Stimulated activated CD8-positive, alpha-beta memory T cell treated with anti-CD3 and anti-CD28 coated beads, Interleukin-4, amount 100 ng/mL, for 1 hour (primary cell): Measurements from ENCODE around the gene SLC39A13.

Experiments
- DNase-seq, 2 donors: peaks; one replicate each; pipeline ENCODE4 v3.0.0-alpha.2; 2020; ENCODE audit warnings: low read depth in 2 of 2, low spot score in 1 of 2

The SLC39A13 gene

DNA sequence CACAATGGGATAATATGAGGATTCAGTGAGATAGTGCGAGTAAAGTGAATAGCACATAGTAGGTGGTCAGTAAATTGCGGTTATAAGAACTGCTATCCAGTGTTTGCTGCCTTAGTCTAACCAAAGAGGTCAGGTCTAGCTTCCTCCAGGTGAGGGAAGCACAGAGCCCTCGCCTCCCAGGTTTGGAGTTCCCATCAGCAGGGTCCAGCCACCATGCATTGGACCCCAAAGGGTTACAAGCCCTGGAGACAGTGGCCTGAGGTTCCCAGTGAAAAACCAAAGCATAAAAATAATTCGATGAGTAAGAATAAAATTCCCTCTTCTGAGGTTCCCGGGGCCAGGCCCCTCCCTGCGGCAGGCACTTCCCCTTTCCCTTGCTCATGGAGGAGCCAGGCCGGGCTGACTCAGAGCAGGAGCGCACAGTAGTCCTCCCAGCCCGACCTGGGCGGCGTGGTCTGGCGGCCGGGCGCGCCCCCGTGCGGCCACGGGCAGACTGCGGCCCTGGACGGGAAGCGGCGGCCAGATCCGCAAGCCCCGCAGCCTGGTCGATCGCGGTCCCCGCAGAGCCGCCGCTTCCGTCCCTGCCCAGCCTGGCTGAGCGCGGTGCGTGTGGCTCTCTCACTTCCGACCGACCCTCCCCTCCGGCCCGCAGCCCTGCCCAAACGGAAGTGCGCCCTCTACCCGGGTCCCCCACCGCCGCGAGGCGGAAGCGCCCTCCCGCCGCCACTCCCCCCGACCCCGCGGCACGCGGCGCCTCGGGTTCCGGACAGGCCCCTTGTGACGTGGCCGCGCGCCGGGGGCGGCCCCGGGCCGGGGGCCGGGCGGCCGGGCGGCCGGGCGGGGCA lies at the start of gene SLC39A13:
TSS of gene SLC39A13 (plus strand) at position 845 of the 845 bp plus-strand sequence. CDS start 1,505 bp downstream, outside the sequence.
- DNase-seq = peak; percentile 81 to 88

- DNase-seq = no peak
Measured at GRCh38 chr11:47358731-47359051, 49.7 kb upstream of the SLC39A13 start.

DNA sequence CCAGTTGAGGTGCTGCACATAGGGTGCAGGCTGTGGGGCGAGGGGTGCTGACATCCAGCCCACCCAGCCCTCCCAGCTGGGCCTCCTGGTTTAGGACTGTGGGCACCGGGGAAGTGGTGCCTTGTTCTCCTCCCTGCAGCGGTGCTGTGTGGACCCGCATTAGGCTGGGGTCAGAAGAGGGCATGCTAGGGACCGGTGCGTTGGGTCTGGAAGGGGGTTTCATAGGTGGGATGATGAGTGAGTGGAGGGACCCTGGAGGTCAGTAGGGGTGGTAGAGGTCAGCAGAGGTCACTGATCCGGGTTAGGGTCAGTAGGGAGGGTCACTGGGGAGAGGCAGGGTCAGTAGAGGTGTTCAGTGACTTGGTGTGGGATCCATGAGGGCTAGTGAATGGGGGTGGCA lies 49.2 kb upstream of the SLC39A13 start:
- no peak for DNase-seq

DNA sequence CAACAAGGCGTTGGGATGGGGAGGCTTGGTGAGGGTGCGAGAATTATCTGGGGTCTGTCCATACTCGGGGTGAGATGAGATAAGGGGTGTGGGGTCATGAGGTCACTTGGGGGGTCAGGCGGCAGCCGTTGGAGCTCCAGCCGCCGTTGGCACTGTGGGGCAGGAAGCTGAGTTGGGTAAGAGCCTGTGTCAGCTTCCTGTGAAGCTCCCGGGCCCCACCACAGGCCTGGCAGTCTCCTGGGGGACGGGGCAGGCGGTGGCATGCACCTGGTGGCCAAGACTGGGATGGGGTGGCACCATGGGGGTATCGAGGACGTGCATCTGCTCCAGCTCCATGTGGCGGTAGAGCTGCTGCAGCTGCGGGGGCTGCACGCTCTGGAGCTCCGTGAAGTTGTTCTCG lies 48.8 kb upstream of the SLC39A13 start:
- no peak for DNase-seq

- no peak for DNase-seq
Measured at GRCh38 chr11:47360341-47360740, 48.0 kb upstream of the SLC39A13 start.

GRCh38 chr11:47361419-47361818 lies 47.0 kb upstream of the SLC39A13 start:
- no peak for DNase-seq

DNA sequence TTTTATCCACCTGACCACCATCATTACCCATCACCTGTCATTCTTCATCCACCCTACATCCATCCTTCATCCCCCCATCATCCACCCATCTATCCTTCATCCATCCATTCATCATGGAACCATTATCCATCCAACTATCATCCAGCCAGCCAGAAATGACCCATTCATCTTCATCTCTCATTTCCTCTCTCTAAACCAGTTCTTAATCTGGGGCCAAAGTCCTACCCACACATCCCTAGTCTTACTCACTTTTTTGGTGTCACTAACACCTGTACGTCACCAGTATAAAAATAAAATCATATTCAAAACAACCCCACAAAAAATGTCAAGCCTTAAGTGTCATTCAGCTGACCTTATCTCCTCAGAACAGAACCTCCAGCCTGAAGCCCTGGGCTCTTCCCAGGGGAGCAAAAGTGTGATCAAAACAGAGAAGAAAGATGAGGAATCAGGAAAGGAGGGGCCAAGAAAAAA lies 42.3 kb upstream of the SLC39A13 start:
- no peak for DNase-seq

GRCh38 chr11:47369676-47370075 lies 38.7 kb upstream of the SLC39A13 start:
- DNase-seq = no peak

DNA sequence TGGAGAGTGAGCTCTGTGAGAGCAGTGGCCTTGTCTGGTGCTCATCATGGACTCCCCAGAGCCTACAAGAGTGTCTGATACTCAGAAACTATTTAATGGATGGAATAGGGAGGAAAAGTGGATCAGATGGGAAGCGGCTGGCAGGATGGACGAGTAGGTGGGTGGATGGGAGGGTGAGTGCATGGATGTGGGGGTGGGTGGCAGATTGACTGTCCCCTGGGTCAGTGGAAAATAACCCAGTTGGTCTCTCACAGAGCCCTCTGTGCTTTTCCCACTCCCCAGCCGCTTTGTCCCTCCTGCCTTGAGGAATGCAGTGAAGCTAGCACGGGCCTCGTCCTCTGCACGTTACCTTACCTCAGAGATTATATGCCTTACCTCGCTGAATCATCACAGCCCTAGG lies 36.0 kb upstream of the SLC39A13 start:
- DNase-seq = no peak

- peak; percentile 77 to 80 for DNase-seq
Measured at GRCh38 chr11:47373876-47374719, 34.3 kb upstream of the SLC39A13 start.

- DNase-seq = no peak
Measured at GRCh38 chr11:47374720-47375019, 33.7 kb upstream of the SLC39A13 start.

GRCh38 chr11:47375020-47375419 lies 33.4 kb upstream of the SLC39A13 start:
- no peak for DNase-seq

GRCh38 chr11:47375546-47376085 lies 32.8 kb upstream of the SLC39A13 start:
- DNase-seq = no peak

GRCh38 chr11:47376107-47376524 lies 32.3 kb upstream of the SLC39A13 start:
- no peak for DNase-seq

GRCh38 chr11:47376525-47377371 lies 31.6 kb upstream of the SLC39A13 start:
- DNase-seq = no peak

DNA sequence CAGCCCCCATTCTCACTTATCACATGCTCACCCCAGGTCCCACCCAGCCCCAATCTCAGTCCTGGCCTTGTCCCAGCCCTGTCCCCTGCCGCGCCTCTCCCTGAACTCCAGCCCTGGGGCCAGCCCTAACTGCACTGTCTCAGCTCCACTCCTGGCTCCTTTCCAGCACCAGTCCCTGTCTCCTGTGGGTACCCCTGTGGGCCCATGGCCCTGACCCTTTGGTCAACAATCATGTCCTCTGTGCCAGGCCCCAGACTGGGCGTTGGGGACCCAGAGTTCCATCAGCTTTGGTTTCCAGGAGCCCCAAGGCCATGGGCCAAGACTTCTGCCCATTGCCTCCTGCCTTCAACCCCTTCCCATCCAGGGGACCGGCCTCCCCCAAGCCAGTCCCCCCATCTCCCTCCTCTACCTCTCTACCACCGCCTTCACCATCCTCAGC lies 30.8 kb upstream of the SLC39A13 start:
- no peak for DNase-seq

- no peak for DNase-seq
Measured at GRCh38 chr11:47378010-47378835, 30.2 kb upstream of the SLC39A13 start, which contains the start of gene SPI1. Gene SPI1 (minus strand): TSS chr11:47378547. CDS start chr11:47378353, 194 bp downstream.

DNA sequence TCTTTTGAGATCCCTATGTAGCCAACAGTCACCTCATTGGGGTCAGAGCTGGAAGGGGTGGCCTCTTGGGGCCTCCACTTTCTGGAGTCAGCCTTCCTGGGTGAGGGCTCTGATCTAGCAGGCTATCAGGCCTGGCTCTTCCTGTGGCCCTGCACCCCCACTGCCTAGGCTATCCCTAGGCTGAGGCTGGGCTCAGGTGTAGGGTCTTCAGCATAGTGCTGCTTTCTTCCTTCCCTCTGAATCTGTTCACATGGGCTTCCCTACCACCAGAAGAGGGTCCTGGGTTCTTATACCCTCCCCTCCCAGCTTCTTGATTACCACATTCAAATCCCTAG lies 29.6 kb upstream of the SLC39A13 start:
- no peak for DNase-seq

DNA sequence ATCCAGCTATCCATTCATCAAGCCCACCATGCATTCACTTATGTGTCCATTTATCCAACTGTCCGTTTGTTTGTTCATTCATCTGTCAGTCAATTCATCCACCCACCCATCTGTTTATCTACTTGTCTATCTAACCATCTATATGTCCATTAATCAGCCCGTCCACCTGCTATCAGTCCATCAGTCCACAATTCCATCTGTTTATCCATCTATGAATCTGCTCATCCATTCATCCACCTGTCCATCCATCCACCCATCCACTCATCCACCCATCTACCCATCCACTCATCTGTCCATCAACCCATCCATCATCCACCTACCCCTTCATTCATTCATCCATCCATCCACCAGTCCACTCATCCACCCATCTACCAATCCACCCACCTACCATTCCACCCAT lies 29.1 kb upstream of the SLC39A13 start:
- no peak for DNase-seq

DNA sequence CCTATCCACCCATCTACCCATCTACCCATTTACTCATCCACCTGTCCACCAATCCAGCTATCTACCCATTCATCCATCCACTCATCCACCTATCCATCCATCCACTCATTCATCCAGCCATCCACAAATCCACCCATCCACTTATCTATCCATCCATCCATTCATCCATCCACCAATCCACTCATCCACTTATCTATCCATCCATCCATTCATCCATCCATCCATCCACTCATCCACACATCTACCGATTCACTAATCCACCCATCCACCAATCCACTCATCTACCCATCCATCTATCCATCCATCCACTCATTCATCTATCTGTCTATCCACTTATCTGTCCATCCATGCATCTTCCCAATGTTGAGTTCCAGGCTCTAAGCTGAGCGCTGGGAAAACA lies 28.3 kb upstream of the SLC39A13 start:
- no peak for DNase-seq
